Measurements from ENCODE around the gene TEKT4.
"Not testable (repeated sequence)": the region's sequence is repeated elsewhere in the genome, so short reads cannot be mapped to it uniquely, and the experiment has no call there.

The TEKT4 gene, protein sequence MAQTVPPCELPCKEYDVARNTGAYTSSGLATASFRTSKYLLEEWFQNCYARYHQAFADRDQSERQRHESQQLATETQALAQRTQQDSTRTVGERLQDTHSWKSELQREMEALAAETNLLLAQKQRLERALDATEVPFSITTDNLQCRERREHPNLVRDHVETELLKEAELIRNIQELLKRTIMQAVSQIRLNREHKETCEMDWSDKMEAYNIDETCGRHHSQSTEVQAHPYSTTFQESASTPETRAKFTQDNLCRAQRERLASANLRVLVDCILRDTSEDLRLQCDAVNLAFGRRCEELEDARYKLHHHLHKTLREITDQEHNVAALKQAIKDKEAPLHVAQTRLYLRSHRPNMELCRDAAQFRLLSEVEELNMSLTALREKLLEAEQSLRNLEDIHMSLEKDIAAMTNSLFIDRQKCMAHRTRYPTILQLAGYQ

GRCh38 chr2:94871226-94872087, at the start of gene TEKT4:
TEKT4 (plus strand) TSS chr2:94871430; CDS start chr2:94871580, 150 bp downstream.
- FAIRE-seq (no peak), DNase-seq (ENCODE audit: insufficient read length, low spot score) (no peak)

GRCh38 chr2:94839224-94839623, 32.0 kb upstream of the TEKT4 start:
- not testable (repeated sequence) for DNase-seq (ENCODE audit: insufficient read length, low spot score); FAIRE-seq

DNA sequence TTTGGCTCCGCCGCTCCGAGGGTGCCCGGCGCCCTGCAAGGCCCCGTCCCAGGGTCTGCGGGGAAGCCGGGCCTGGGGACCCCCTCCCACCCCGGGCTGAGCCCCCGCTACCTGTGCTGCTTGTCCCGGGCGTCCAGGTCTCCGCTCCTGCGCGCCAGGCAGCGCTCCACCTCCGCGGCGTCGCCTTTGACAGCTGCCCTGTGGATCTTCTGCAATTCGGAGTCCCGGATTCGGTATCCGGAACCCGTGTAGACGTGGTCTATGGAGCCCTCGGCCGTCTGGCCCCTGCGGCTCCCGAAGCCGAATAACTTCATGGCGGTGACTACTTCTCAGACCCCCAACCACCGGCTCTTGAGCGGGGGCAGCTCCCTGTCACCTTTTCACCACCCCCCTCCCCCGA, 14.4 kb upstream of the TEKT4 start:
- not testable (repeated sequence) for DNase-seq (ENCODE audit: insufficient read length, low spot score); FAIRE-seq

GRCh38 chr2:94857367-94858162, 13.7 kb upstream of the TEKT4 start:
- FAIRE-seq; DNase-seq (ENCODE audit: insufficient read length, low spot score): not testable (repeated sequence)

GRCh38 chr2:94858163-94858888, 12.9 kb upstream of the TEKT4 start:
- not testable (repeated sequence) for FAIRE-seq; DNase-seq (ENCODE audit: insufficient read length, low spot score)

DNA sequence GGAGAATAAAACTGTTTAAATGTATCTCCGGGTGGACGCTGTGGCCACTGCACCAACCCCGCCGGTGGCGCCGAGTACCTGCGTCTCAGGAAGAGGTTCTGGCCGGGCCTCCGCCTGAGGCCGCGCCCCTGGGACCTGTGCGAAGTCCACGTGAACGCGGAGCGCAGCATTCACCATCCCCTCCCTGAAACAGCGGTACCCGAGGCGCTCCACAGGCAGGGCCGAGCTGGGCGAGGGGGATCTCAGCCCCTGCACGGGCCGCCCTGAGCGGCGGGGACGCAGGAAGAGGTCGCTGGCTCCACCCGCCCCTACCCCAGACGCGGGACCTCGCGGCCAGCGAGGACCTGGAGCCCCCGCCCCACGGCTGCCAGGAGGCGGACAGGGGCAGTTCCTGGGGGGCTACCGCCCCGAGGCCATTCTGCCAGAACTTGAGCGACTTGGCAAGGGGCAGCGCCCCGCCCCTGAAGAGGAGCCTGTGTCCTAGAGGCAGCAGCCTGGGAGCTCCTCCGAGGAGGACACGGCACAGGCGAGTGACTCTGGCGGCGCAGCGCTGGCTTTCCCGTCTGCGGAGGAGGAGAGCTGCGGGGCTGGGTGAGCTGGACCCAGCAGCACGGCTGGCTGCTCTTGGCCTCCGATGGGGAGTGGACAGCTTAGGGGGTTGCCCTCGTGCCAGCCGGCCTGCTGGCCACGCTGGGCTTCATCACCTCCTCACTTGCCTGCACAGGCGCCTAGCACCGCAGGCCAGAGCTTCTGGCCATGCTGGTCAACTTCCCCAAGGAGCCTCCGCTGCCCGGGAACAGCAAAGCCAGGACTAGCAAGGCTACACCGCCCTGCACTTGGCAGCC, 9.7 kb upstream of the TEKT4 start:
- FAIRE-seq (no peak), DNase-seq (ENCODE audit: insufficient read length, low spot score) (no peak)

DNA sequence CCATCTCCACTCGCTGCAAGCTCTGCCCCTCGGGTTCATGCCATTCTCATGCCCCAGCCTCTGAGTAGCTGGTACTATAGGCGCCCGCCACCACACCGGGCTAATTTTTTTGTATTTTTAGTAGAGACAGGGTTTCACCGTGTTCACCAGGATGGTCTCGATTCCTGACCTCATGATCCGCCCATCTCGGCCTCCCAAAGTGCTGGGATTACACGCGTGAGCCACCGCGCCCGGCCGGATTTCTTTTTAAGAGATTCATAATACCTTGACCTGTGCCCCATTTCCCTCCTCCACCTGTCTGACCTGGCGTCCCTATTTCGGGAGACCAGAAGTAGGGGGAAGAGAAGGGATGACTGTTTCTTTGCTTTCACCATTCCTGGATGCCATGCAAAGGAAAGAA, 8.3 kb upstream of the TEKT4 start:
- not testable (repeated sequence) for FAIRE-seq; DNase-seq (ENCODE audit: insufficient read length, low spot score)

- no peak for FAIRE-seq
- DNase-seq (ENCODE audit: insufficient read length, low spot score): no peak
Observed at GRCh38 chr2:94869131-94869530, 2.1 kb upstream of the TEKT4 start.

DNA sequence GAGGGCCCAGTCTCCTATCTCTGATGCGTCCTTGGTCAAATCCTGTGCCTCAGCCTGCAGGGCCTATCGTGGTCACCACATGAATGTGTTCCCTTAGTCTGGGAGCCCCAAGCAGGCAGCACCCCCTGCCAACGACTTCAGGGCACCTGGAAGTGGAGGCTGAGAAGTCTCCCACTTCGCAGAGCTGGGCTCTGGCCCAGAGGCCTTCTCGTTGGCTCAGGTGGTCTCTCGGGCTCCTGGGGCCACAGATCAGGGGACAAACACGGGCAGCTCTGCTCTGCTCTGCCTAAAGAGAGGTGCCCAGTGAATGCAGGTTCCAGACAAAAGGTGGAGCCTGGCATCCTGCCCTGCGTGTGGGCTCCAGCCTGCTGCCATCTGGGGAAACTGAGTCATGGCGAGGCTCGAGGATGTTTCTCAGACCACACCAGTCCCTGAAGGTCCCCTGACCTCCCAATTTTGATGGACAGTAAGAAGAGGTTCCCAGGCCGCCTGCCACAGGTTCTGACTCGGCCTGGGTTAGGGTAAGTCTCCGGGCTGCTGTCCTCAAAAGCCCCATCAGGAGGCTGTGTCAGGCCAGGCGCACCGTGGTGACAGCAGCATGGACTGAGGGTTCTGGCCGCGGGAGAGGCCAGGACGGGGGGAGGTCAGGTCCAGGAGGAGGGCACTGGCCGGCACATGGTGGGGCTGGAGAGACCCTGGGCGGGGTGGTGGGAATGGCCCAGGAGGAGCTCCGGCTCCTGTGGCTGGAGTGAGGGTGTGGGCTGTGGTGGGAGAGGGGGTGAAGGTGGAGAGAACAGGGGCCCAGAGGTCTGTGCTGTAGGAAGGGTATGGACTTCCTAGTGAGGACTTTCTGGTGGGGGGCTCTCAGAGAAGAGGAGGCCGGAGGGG, 1.4 kb upstream of the TEKT4 start:
- FAIRE-seq (no peak), DNase-seq (ENCODE audit: insufficient read length, low spot score) (no peak)

DNA sequence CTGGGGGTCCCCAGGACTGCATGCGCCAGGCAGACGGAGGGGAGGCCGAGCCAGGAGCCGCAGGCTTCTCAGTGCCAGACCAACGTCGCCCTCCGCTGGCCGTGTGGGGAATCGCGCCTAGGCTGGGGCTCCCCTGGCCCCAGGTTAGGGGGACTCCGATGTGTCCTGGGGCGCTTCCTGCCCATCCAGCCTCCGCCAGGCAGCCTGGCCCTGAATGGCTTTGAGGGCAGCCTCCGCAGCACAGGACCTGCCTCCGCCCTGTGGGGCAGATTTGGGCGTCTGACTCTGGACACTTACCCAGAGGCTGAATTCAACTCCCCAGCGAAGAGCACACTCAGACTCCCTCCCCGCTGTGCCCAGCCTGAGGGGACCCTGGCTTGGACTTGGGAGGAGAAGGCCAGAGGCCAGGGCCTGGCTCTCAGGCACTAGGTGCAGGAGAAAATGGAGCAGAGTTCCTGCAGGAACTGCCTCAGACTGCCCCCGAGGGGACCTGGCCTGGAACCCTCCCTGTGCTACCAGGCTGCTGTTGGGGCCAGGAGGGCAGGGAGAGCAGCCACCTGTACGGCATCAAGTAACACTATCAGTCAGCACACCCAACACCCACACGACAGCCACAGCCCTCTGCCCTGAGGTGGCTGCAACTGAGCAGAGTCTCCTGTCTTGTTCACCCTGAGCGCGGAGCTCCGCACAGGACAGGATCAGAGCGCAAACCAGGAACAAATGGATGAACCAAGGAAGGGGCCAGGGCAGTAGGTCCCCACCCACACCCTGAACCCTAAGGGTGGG, 597 bp upstream of the TEKT4 start:
- DNase-seq (ENCODE audit: insufficient read length, low spot score): no peak
- no peak for FAIRE-seq

DNA sequence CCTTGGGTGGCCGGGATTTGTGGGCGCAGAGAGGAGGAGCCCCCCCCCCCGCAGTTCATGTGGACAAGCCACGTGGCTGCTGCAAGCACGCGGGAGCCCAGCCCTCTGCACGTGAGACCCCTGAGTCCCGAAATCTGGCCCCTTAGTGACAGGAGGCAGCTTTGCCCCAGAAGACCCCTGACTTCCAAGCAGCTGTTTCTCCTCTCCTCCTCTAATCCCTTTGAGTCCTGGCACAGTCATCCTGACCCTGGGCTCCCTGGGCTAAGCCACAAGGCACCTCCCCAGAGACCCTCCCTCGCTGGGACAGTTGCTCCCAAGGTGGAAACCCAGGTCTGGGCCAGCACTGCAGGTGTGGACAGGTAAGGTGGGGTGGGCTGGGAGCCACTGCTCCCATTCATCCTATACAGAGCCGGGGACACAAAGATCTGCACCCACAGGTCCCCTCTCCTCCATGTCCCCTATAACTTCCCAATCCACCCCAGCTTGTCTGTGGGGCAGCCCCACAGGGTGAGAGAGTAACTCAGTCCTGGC, 923 bp downstream of the TEKT4 start:
- no peak for FAIRE-seq

GRCh38 chr2:94872676-94873361, 1.6 kb downstream of the TEKT4 start:
- no peak for FAIRE-seq

More for the DNA sequence above, 923 bp downstream of the TEKT4 start:
- no peak for DNase-seq (ENCODE audit: insufficient read length, low spot score)

DNA sequence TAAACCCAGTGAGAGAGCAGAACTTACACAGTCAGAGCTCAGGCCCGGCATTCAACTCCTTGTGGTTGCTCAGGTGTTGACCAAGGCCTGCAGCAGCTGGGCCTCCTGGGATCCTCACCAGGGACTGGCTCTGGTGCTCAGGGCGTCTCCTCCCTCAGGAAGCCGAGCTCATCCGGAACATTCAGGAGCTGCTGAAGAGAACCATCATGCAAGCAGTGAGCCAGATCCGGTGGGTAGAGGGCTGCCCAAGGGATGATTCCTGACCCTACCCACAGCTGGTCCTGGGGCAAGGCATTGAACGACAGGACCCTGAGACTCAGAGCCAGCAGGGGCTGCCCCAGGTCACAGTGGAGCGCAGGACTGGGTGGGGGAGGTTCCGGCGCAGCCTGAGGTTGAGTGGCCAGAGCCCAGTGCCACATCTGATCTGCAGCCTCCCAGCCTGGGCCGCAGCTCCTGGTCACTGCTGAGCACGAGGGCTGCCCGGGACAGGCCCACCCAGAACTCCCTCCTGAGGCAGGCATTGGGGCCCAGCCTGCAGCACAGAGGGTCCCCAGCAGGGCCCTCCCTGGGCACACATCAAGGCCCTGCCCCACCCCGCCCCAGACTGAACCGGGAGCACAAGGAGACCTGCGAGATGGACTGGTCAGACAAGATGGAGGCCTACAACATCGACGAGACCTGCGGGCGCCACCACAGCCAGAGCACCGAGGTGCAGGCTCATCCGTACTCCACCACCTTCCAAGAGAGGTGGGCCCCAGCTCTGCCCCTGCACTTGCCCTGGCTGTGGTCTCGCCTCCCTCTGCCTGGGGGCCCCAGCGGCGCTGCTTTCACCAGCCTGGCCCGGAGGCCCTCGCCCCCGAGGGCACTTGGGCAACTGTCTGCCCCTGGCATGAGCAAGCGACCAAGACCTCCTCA, 2.4 kb downstream of the TEKT4 start:
- no peak for DNase-seq (ENCODE audit: insufficient read length, low spot score)
- no peak for FAIRE-seq

More at GRCh38 chr2:94872676-94873361, 1.6 kb downstream of the TEKT4 start:
- DNase-seq (ENCODE audit: insufficient read length, low spot score): no peak

DNA sequence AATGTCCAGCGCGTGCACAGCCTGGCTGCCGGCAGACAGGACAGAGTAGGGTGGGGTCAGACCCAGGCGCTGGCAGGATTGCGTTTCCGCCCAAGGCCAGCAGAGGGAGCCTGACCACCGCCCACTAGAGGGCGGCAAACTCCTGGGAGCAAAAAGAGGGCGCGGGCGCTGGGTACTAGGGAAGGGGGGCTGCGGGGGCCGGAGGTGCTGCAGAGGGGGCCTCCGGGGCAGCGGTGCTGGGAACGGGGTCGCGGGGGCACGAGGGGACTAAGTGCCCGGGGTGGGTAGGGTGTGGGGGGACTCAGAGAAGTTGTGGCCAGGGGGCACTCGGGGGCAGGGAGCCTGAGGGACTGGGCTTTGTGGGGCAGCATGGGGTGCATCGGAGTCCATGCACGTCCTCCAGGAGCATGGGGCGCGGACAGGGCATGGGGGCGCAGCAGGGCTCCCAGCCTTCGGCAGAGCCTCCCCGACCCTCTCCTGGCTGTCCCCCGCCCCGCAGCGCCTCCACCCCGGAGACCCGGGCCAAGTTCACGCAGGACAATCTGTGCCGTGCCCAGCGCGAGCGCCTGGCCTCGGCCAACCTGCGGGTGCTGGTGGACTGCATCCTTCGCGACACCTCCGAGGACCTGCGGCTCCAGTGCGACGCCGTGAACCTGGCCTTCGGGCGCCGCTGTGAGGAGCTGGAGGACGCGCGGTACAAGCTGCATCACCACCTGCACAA, 3.2 kb downstream of the TEKT4 start:
- DNase-seq (ENCODE audit: insufficient read length, low spot score) (peak; percentile 85), FAIRE-seq (peak; percentile 79)
